Astrocyte (in vitro differentiated cells and primary cell): Measurements from ENCODE around the gene FER1L5.

Experiments
- CTCF ChIP-seq: IDR thresholded peaks from 2 replicates; pipeline ENCODE4 v1.5.1; 2011; ENCODE audit warnings: low read depth, mild to moderate bottlenecking, inconsistent platforms, low read length, moderate library complexity; ENCODE audit not compliant: insufficient read depth
- EZH2 ChIP-seq: IDR thresholded peaks from 2 replicates; pipeline ENCODE4 v1.6.1; 2012; ENCODE audit warnings: mild to moderate bottlenecking, low read length, inconsistent platforms; ENCODE audit not compliant: insufficient read depth

- no peak for TF ChIP-seq CTCF
- TF ChIP-seq EZH2, result no peak
Observed at GRCh38 chr2:96691022-96691612, 48.6 kb downstream of the FER1L5 start.
